GM18505 (cell line): ENCODE data around the gene PTGIS.

Source experiments
- ATAC-seq: cut with Tn5 transposase; IDR thresholded peaks from one replicate; pipeline ENCODE4 v1.9.1; 2021; ENCODE audit not compliant: unreplicated experiment
- POLR2A ChIP-seq: IDR thresholded peaks from 4 replicates; pipeline ENCODE4 v1.6.1; 2011; ENCODE audit warnings: borderline replicate concordance; ENCODE audit not compliant: insufficient read depth, insufficient read length; ENCODE audit errors: extremely low read depth

Gene PTGIS

GRCh38 chr20:49471397-49471796 is 96.5 kb downstream of the PTGIS start:
- no peak for TF ChIP-seq POLR2A
- ATAC-seq: no peak

- no peak for TF ChIP-seq POLR2A
- no peak for ATAC-seq
These were observed 97.0 kb downstream of the PTGIS start for GRCh38 chr20:49470922-49471321.

- TF ChIP-seq POLR2A: no peak
- no peak for ATAC-seq
These were observed 98.9 kb downstream of the PTGIS start for GRCh38 chr20:49469060-49469459.

GRCh38 chr20:49468412-49468811 is 99.5 kb downstream of the PTGIS start:
- no peak for ATAC-seq
- no peak for TF ChIP-seq POLR2A

- no peak for TF ChIP-seq POLR2A
- no peak for ATAC-seq
These were observed 101.6 kb downstream of the PTGIS start for GRCh38 chr20:49466114-49466912.

GRCh38 chr20:49464556-49464955 is 103.4 kb downstream of the PTGIS start:
- no peak for TF ChIP-seq POLR2A
- ATAC-seq: no peak

- TF ChIP-seq POLR2A: no peak
- no peak for ATAC-seq
These were observed 105.3 kb downstream of the PTGIS start for GRCh38 chr20:49462626-49463025.

GRCh38 chr20:49461894-49462620 is 105.9 kb downstream of the PTGIS start:
- no peak for TF ChIP-seq POLR2A
- ATAC-seq: no peak

GRCh38 chr20:49460916-49461315 is 107.0 kb downstream of the PTGIS start:
- TF ChIP-seq POLR2A: no peak
- no peak for ATAC-seq

GRCh38 chr20:49460131-49460530 is 107.8 kb downstream of the PTGIS start:
- ATAC-seq: no peak
- no peak for TF ChIP-seq POLR2A

- no peak for TF ChIP-seq POLR2A
- no peak for ATAC-seq
These were observed 108.3 kb downstream of the PTGIS start for GRCh38 chr20:49459684-49460083.

GRCh38 chr20:49457444-49457843 is 110.5 kb downstream of the PTGIS start:
- TF ChIP-seq POLR2A: no peak
- no peak for ATAC-seq

GRCh38 chr20:49456646-49457045 is 111.3 kb downstream of the PTGIS start:
- ATAC-seq: no peak
- no peak for TF ChIP-seq POLR2A

- no peak for ATAC-seq
- no peak for TF ChIP-seq POLR2A
These were observed 112.2 kb downstream of the PTGIS start for GRCh38 chr20:49455691-49456090.
